HG03439 (cell line): ENCODE measurements around the gene FAM185A.
"Not testable (repeated sequence)": the region's sequence is repeated elsewhere in the genome, so short reads cannot be mapped to it uniquely, and the experiment has no call there.

ENCODE experiments used
- ATAC-seq: cut with Tn5 transposase; IDR thresholded peaks from one replicate; pipeline ENCODE4 v1.9.1; 2021; ENCODE audit warnings: mild to moderate bottlenecking, moderate library complexity; ENCODE audit not compliant: unreplicated experiment

The FAM185A gene

DNA sequence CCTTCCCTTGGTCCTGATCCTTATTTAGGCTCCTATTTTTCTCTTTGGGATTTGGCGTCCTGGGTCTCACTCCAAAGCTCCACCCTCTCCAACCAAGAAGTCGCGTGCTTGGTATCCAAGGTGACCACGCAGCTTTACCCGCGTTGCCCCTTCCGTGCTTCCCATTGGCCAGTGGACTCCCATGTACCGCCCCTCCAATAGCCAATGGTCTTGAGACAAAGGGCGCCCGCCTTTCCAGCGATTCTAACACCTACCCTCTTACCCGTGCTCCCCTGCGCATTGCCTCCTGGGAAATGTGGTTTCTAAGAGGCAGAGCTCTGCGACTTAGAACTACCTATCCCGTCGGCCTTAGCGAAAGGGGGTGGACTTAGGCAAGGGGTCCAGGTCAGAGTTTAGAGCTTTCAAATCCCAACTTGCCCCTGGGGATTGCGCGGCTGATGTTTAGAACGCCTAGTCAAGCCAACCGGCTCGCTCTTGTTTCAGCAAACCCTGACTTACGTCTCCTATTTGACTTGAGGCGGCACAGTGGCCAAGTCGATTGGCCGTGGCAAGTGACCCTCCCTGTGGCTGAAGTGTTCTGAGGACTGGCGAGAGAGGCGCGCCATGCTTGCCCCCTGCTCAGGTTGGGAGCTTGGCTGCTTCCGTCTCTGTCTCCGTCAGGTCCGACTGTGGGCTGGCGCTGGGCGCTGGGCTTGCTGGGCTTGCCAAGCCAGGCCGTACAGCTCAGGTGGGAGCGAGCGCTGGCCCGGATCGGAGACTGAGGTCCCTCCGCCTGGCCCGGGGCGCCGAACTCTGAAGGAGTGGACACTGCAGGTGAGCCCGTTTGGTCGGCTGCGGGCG is at the start of gene FAM185A:
Gene FAM185A (plus strand): TSS at position 395 of the 840 bp plus-strand sequence. CDS start 209 bp downstream, at position 604.
- peak; percentile 98 for ATAC-seq

DNA sequence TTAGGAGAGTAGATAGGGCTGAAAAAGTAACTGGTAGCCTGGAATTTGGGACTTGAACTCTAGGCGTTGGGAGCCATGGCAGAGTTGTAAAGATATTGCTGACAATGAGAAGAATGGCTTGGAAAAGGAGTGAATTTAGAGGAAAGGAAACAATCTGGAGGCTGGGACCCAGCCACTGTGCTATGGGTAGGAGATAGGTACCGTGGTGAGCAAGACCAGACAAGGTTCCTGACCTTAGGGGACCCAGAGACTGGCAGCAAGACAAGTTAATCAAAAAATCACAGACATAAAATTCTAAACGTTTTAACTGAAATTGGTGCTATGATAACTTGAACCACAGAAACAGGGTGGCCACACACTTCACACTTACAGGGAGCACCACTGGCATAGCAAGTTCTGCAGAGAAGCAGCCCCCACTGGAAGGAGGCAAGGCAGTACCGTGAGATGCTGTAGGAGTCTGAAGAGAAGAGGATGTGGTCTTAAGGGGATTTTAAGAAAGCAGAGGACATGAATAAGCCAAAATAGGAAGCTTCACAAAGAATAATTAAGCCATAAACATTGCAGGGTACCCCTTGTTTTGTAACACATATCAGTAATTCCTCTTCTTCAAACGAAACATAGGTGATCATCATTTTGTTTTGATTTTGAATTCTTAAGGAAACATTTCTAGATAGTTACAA is 35.6 kb upstream of the FAM185A start:
- peak; percentile 45 for ATAC-seq

DNA sequence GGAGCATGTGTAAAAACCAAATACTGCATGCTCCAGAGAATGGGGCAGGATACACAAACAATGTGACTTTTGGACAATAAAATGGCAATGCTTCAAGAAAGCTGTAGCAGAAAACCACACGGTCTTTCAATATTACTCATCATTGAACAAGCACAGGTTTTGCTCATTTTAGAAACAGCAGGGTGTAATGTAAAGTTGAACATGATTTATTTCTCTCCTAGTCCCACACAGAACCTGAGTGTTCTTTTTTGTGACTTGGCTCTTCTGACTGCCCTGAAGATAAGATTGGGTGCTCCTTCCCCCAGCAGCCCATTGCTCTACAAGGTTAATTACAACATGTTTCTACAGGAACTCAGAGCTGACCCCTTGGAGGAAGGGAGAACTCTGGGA is 35.1 kb upstream of the FAM185A start:
- ATAC-seq, result peak; percentile 83

DNA sequence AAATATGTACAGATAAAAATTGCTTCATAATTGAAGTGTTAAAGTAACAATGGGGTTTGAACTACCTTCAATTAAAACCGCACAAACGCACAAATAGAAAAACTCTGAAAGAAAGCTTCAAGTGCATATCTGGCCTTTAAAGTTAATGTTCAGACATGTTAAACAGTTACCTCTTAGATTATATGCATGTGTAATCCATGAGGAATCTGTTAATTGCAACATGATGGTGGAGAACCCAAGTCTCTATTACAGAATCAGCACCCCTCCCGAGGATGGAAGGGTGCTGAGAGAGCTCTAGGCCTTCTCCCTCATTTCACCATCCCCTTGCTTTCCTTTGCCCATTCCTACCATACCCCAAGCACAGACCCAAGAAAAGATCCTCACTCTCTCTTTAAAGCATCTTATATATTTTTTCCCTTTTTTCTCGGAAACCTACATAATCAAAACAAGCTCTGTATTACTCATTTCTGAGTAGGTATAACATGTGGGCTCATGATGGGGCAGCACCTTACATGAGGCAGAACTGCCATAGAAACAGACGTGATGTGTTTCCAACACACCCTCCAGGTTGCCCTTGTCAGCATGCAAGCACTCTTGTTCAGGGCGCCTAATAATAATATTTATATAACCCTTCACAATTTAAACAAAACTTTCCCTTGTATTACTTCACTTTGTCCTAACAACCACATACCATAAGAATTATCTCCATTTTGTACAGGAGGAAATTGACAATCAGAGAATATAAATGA is 33.9 kb upstream of the FAM185A start:
- not testable (repeated sequence) for ATAC-seq

DNA sequence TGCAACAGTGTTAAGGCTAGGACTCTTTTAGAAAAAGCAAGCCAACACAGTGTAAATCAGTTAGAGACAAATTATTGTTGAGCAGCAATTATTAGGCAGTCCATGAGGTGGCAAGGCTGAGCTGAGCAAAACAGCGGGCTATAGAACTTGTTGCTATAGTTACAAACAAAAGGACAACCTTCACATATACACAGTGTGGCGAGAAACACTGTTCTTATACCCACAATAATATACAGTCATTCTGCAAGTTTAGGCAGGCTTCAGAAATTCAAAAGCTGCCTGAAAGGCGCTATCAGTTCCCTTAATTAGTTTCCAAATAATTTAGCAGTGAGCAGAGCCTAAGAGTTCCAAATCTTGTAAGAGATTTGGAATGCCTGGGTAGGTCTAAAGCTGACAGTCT is 33.1 kb upstream of the FAM185A start:
- peak; percentile 57 for ATAC-seq

DNA sequence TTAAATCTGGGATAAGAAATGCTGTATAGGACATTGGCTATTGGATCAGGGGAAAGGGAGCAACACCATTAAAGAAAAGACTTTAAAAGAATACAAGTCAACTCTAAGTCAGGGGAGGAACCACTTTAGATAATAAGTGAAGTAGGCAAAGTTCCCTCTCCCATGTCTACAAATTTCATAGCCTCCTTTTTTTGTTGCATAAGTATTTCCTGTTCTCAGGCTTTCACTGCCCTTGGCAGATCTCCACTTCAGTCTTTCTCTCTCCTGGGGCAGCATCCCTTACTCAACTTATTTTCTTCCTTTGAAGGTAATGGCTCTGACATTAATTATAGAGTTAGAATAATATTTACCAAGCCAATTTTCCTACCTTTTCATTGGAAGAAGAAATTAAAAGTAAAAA is 30.3 kb upstream of the FAM185A start:
- not testable (repeated sequence) for ATAC-seq

- ATAC-seq, result not testable (repeated sequence)
Observed at GRCh38 chr7:102726170-102726569, 22.6 kb upstream of the FAM185A start.

GRCh38 chr7:102729670-102730069 is 19.1 kb upstream of the FAM185A start:
- ATAC-seq, result not testable (repeated sequence)

GRCh38 chr7:102730431-102730830 is 18.4 kb upstream of the FAM185A start:
- not testable (repeated sequence) for ATAC-seq

GRCh38 chr7:102742002-102742771 is 6.6 kb upstream of the FAM185A start:
- not testable (repeated sequence) for ATAC-seq

GRCh38 chr7:102743861-102744260 is 4.9 kb upstream of the FAM185A start:
- ATAC-seq, result not testable (repeated sequence)

- ATAC-seq, result not testable (repeated sequence)
Observed at GRCh38 chr7:102745494-102746288, 3.1 kb upstream of the FAM185A start.

DNA sequence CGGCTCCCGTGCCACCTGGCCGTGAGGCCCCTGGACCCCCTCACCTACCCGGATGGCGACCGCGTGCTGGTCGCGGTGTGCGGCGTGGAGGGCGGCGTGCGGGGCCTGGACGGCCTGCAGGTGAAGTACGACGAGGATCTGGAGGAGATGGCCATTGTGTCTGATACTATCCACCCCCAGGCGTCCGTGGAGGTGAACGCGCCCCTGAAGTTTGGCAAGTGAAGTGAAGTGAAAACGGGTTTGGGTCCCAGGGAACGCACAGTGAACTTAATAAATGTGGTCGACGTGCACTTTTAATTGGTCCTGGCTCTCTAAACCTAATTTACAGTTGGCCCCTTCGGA is 617 bp downstream of the FAM185A start:
- ATAC-seq, result not testable (repeated sequence)

- ATAC-seq, result not testable (repeated sequence)
Observed at GRCh38 chr7:102758227-102758626, 9.4 kb downstream of the FAM185A start.

- not testable (repeated sequence) for ATAC-seq
Observed at GRCh38 chr7:102759934-102760333, 11.1 kb downstream of the FAM185A start.

GRCh38 chr7:102761234-102761633 is 12.4 kb downstream of the FAM185A start:
- not testable (repeated sequence) for ATAC-seq

- ATAC-seq, result not testable (repeated sequence)
Observed at GRCh38 chr7:102763295-102763905, 14.6 kb downstream of the FAM185A start.

- ATAC-seq, result not testable (repeated sequence)
Observed at GRCh38 chr7:102769657-102770192, 20.9 kb downstream of the FAM185A start.

DNA sequence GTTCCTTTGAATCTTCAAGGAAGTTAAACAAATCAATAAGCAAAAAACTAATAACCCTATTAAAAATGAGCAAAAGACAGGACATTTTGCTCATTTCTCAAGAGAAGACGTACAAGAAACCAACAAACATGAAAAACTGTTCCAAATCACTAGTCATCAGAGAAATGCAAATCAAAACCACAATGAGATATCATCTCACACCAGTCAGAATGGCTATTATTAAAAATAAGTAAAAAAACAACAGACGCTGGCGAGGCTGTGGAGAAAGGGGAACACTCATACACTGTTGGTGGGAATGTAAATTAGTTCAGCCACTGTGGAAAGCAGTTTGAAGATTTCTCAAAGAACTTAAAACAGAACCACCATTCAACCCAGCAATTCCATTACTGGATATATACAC is 21.7 kb downstream of the FAM185A start:
- not testable (repeated sequence) for ATAC-seq
